ENCODE results near the gene IRF2BP2.

IRF2BP2 gene

DNA sequence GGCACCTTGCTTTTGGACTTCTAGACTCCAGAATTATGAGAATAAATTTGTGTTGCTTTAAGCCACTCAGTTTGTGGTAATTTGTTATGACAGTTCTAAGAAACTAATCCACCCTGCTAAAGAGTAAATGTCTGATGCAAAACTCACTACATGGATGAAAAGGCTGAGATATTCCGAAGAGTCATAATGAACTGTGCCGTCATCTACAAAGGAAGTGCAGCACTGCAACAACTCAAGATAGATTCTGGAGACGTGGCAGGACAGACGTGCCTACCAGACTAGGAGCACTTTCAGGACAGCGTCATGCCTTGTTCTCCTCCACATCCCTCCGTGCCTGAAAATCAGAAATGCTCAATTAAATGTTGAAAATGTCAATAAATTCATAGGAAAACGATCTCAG lies 24.4 kb upstream of the IRF2BP2 start:
- no peak for DNase-seq (ENCODE audit: low read depth in 2 of 2)

DNA sequence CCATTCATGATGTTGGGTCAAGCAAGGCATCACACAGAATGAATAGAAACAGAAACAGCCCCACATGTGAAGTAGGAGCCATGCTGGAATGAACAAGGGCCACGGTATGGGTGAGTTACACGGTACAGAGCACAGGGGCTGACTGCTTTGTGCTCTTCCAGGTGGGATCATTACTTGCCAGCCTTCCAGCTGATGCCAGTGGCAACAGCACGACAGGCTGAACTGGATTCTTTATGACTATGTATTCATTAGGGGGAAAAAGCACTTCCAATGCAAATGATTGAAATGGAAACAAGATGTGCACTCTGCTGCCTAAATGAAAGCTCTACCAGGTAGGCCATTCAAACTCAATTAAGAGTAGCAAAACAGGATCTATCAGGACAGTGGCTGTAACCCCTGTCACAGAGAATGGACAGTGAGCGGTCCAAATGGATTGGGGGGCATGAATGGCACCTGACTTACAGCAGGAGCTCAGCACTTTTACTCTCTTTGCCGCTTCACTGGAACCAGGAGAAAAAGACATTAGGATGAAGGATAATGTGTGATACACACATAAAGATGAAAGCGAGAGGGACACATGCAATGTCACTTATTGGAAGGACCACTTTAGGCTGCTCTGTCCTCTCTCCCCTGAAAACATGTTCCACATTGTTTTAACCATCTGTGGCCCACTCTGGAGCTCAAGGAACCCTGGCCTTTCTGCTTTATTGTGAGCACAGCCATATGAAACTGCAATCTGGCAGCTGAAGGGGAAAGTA lies 23.4 kb upstream of the IRF2BP2 start:
- DNase-seq (ENCODE audit: low read depth in 2 of 2): no peak

DNA sequence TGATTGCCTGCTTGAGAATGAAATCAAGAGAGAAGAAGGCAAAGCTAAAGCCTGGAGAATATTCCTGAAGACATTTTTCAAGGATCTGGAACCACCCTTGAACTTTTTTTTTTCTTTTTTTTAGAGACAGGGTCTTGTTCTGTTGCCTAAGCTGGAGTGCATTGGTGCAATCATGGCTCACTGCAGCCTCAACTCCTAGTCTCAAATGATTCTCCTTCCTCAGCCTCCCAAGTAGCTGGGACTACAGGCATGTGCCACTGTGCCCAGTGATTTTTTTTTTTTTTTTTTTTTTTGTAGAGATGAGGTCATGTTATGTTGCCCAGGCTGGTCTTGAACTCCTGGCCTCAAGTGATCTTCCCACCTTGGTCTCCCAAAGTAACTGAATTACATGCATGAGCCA lies 22.2 kb upstream of the IRF2BP2 start:
- DNase-seq (ENCODE audit: low read depth in 2 of 2): no peak

DNA sequence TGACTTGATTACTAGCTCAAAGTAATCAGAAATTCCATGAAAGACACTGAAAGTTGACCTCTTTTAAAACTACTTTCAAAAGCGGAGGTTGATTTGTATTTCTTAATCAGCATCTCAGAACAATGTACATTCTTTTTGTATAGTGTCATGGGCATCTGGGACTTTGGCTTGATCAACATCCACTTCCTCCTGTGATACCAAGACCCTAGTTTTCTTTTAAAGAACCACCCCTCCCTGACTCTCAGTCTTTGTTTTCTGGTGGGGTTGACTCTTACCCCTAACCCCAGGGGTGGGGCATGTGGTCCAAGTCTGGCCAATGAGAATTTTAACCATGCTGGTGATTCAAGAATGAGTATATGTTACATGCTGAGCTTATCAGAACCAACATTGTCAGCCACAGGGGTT lies 21.7 kb upstream of the IRF2BP2 start:
- DNase-seq (ENCODE audit: low read depth in 2 of 2): no peak

DNA sequence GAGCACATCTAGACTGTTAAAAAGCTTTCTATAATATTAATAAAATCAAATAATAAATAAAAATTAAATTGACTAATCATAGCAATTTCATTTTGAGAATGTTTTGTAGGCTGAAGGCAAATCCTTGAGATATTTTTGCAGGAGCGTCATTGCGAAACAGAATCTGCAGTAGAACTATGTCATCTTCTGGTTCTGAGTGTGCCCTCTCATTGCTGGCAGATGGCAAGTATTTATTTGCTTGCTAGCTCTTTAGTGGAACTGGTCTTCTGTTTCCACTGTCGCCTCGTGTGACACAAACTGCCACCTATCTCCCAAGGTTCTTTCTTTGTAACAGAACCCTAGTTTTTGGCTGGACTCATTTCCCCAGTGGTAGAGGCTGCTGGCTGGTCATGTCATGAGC lies 19.0 kb upstream of the IRF2BP2 start:
- DNase-seq (ENCODE audit: low read depth in 2 of 2): no peak

DNA sequence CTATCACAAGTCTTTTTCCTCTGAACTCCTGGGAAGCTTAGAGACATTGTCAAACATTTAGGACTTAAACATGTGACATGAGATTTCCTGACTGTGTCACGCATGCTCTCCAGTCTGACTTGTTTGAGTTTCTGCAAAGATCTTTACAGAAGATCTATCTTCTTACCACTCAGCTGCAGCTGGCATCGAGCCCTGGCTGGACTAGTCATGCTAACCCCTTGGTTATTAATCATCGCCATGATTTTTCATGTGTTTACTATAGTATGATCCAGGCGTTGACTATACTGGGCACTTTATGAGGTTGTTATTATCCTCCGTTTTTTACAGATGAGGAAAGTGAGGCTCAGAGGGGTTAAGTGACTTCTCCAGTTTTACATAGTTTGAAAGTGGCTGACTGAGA lies 18.1 kb upstream of the IRF2BP2 start:
- DNase-seq (ENCODE audit: low read depth in 2 of 2): no peak

DNA sequence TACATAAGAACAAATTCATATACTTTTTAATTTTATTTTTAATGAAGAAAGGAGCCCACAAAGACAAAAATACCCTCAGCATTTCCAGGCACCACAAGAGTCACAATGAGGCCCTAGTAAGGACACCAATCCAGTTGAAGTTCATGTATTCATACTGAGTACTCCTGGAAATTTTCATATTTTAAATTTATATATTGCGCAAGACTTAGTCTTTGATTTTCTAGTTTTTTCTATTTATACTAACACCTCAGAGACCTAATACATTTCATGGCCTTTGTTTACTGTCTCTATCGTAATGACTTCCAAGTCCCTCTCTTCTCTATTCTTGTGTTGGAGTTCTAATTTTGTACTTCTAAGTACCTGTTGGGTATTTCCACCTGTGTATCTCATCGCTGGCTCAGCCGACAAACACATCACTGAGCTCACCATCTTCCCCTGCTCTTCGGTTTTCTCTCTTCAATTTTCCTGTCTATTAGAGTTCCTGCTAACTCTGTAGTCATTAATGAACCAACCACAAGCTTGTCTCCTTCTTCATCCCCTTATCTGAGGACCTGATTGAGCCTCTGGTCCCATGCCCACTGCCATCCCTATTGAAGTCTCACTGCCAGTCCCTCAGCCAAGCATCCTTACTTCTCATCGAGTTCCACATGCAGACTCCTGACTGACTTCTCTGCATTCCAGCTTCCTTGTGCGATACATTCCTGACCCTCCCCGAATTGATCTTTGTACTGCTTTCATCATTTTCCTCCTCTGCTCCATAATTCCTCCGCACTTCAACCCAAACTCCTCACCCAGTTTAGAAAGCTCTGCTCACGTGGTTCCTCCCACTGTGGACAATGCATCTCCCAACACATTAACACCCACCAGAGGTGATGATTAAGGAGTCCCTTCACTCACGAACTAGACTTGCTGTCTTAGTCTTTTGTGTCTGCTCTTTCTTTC lies 17.3 kb upstream of the IRF2BP2 start:
- DNase-seq (ENCODE audit: low read depth in 2 of 2): no peak

DNA sequence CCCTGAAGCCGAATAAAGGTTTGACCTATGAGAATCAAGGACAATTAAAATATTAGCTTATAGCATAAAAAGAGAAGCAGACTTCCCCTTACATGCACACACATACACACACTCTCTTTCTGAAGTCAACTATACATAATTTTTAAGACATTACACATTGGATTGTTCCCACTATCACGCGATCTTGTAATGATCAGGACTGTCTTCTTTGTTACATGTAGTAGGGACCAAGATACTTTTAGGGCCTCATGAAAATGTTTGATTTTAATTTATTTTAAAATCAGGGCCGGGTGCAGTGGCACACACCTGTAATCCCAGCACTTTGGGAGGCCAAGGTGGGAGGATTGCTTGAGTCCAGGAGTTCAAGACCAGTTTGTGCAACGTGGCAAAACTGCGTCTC lies 16.4 kb upstream of the IRF2BP2 start:
- DNase-seq (ENCODE audit: low read depth in 2 of 2): no peak

DNA sequence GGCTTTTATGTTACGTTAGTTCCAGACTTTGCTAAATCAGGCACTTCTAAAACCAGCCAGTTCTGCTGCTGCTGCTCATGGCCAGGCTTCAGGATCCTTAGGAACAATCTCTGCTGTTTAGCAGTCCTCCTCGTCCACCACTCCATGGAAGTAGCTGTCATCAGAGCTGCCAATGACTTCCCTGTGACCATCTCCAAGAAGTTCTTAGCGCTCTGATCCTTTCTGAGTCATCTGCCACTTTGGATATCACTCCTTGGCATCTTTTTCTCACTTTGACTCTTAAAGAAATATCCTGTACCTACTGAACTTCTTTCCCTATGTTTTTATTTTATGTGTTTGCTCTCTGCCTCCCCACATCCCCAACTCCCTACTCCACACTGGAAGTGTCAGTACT lies 14.7 kb upstream of the IRF2BP2 start:
- DNase-seq (ENCODE audit: low read depth in 2 of 2): no peak

DNA sequence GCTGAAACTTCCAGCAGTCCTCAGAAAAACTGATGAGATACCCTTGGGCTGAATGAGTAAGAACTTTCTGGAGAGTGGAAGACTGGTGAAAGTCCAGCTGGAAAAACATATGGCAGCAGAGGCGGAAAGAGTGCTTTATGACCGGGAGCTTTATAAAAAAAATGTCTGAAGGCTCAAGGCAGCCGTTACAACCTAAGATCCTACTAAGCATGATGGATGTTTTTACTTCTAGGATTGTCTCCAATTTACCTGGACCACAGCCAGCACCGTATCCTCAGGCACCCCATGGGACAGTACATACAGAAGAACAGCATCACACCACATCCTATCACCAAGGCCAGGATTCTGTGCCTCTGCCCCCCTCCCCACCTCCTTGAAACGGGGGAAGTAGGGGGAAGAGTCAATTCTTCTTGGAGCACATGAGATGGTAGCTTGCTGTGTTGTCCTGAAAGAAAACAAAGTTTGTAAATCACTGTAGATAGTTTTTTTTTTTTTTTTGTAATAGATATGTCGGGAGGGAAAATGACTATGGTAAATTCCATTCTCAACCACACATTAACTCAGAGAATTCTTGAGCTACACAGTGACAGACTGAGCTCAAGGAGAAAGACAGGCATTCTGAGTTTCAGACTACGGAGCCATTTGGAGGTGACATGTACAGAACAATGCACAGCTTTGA lies 11.8 kb upstream of the IRF2BP2 start:
- no peak for DNase-seq (ENCODE audit: low read depth in 2 of 2)

DNA sequence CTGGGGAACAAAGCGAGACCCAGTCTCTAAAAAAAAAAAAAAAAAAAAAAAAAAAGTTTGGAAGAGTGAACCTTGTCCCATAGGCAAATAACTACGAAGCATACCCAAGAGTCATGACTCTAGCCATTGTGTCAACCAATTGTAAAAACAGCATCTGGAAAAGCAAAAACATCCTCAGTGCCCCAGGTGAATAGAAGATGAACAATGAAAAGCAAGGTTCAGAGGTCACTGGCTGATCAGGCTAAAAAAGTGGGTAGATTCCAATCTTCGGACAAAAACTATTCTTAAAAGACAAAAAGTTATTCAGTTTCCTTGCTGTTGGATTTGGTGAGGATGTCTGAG lies 11.1 kb upstream of the IRF2BP2 start:
- DNase-seq (ENCODE audit: low read depth in 2 of 2): no peak

DNA sequence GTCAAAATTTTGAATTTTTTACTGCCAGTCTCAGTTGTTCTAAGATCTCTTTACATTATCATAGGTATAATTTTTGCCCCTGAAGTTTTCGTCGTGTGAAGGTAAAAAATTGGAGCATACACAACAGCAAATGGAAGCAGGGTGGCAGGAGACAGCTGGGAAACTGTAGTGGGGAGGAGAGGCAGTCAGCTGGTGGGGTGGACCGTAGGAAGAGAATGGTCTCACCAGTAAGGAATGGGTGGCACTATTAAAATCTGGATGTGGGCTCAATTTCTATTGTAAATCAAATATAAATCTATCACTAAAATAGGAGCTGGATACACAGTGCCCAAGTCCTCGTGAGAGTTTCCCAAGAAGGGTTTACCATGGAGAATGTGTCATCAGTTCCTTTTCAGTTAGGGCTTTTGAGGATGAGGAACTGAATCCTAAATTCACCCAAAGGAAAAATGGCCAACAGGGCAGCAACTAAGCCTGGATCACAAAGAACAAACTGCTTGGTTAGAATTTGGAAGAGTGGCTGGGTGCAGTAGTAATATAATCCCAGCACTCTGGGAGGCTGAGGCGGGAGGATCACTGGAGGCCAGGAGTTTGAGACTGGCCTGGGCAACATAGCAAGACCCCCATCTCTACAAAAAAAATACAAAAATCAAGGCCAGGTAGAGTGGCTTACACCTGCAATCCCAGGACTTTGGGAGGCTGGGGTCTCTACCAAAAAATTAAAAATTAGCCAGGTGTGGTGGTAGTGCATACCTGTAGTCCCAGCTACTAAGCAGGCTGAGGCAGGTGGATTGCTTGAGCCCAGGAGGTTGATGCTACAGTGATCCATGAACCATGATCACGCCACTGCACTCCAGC lies 10.5 kb upstream of the IRF2BP2 start:
- no peak for DNase-seq (ENCODE audit: low read depth in 2 of 2)

DNA sequence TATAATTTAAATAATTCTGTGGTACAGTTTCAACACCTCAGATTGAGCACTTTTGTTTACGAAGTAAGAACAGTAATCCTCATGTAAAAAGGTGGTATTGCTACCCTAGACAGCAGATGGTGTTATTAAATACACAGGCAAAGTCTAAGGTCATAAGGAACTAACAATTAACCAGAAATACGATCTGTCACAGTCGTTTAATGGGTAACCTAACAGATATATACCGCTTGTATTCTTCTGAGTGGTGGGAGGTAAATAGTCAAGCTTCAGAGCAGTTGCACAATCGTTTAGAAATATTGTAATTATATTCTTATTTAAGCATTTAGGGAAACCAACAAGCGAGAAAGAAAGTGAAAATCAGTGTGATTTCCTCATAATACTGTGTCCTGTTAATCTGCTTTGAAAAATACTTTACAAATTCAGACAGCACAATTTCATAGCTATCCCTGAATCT lies 9.8 kb upstream of the IRF2BP2 start:
- DNase-seq (ENCODE audit: low read depth in 2 of 2): no peak

DNA sequence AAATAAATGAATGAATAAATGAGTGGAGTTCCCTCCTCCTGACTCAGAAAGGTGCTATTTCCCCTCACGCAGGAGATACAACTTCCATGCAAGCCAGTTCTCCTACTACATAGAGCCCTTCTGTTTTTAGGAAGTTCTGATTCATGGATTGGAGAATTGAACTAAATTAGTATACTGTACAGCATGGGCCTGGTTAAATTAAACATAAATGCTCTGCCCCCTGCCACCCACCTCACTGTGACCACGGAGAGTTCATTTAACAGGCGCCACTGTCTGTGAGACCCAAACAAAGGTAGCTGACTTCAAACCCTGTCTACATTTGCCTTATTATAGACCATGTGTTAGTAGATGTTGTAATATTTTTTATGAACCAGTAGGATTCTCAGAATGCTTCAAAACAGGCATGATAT lies 9.1 kb upstream of the IRF2BP2 start:
- no peak for DNase-seq (ENCODE audit: low read depth in 2 of 2)

DNA sequence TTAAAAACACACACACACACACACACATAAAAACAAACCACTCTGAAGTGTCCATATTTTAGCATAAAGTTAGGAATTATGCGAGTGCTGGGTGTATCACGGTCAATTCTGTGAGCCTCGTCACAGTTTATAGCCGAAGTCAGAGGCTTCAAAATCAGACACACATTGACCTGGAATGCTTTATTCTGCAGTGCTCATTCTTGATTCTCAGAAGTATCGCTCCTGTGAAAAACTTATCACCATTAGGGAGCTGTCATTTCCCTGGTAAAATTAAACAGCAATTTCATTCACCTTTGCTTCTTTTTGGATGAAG lies 8.7 kb upstream of the IRF2BP2 start:
- DNase-seq (ENCODE audit: low read depth in 2 of 2): no peak

DNA sequence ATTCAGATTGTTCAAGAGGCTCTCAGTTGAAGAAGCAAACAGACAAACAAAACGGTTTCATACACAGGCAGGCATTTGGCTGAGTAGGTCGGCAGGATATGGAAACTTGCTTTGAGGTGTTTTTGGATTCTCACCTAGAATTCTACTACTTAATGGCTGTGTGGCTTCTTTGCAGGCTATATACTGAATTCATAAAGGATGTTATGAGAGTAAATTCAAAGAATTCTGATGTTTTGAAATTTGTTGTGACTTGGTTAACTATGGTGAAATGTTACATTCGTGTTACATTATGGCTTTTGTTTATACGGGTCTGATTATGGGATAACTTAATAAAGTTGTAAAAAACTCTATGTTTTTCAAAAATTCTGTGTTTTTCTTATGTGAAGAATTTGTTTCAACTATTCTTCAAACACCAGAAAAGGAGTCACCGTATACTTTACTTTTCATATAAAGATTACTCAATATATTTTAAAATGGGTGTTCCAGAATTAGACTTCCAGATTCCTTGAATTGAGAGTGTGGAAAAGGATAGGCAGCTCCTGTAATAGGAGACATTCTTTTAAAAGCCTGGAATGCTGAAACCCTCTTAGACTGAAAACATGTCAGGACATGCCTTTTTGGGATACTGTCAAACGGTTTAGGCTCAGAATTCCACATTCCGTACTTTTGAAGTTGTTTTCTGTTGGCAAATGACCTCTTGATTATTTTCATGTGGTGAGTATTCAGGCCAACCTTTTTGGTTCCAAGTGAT lies 8.2 kb upstream of the IRF2BP2 start:
- no peak for DNase-seq (ENCODE audit: low read depth in 2 of 2)

DNA sequence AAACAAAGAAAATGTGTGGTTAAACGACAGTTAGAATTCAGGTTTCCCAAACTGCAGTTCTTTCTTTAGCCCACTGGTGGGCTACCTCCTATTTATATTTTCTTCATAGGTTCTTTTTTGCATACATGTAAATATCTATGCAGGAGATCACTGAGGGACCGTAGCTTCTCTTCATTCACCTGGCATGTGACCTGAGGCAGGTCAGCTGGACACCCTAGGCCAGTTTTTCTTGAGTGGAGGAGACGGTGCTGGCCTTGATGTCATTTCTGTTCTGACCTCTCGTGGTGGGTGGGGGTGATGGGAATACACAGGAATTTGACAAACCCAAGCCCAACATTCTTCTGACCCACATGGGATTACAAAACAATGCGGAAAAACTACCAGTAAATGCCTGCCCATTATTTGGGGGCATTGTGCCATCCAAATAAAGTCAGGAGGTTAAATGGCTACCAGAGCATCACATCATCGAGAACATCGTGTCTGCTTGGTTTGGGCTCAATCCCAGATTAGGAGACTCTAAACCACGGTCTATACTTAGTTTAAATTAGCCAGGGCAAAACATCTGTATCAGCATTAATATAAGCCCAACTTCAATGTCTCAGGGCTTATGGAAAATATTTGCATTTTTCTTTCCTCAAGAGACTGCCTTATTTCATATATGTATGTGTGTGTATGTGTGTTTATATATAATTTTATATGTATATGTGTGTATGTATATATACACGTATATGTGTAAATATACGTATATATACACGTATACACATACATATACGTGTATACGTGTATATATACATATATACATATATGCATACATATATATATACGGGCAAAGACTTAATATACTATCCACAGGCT lies 7.4 kb upstream of the IRF2BP2 start:
- no peak for DNase-seq (ENCODE audit: low read depth in 2 of 2)

DNA sequence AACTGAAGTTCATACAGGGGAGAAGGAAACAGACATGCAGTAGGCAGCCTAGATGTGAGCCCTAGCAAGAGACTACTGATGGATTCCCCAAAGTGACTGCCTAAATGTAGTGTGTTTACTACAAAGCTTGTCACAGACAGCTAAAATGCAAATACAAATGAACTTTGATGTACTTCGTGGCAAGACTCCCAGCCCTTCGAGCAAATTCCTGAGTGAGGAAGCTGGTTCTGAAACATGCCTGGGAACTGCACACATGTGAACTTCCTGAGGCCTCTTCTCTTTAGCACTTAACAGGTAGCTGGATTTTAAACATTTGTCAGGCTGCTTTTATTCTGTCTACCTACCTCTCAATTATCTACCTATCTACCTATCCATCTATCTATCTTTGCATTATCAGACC lies 6.7 kb upstream of the IRF2BP2 start:
- DNase-seq (ENCODE audit: low read depth in 2 of 2): no peak

DNA sequence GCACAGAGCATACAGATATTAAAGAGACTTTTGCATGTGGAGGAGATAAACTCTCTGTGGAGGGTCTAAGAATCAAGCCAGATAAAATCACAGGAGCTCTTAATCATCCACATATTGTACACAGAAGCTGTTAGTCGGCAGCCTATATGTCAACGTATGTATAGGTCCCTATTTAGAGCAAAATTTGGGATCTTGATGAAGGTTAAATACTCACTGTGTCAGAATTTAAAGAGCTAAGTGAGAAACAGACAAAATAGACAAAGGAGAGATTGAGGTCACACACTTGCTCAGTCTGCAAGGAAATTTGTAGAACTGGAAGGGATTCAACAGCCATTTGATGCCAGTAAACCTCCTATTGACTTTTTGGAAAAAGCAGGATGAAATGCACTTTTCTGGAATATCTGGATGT lies 4.1 kb upstream of the IRF2BP2 start:
- no peak for DNase-seq (ENCODE audit: low read depth in 2 of 2)
